Ishikawa (cell line): Measurements from ENCODE around the gene ANK3.

Experiments
- CREB1 ChIP-seq: IDR thresholded peaks from 2 replicates; pipeline ENCODE4 v1.6.1; 2012; ENCODE audit warnings: low read depth
- EGR1 ChIP-seq: IDR thresholded peaks from 2 replicates; pipeline ENCODE4 v1.6.1; 2012
- TAF1 ChIP-seq: IDR thresholded peaks from 2 replicates; pipeline ENCODE4 v1.6.1; 2012; ENCODE audit warnings: low read depth, mild to moderate bottlenecking
- YY1 ChIP-seq: IDR thresholded peaks from 2 replicates; pipeline ENCODE4 v1.6.1; 2012; ENCODE audit warnings: low read depth
- ZBTB7A ChIP-seq: IDR thresholded peaks from 2 replicates; pipeline ENCODE4 v1.6.1; 2012; ENCODE audit warnings: low read depth
- TF ChIP-seq, protein P1 (sequence below): IDR thresholded peaks from 2 replicates; pipeline ENCODE4 v1.6.1; 2012; ENCODE audit warnings: low read depth, mild to moderate bottlenecking
- TF ChIP-seq, protein P2 (sequence below): IDR thresholded peaks from 2 replicates; pipeline ENCODE4 v1.6.1; 2012

DNA sequence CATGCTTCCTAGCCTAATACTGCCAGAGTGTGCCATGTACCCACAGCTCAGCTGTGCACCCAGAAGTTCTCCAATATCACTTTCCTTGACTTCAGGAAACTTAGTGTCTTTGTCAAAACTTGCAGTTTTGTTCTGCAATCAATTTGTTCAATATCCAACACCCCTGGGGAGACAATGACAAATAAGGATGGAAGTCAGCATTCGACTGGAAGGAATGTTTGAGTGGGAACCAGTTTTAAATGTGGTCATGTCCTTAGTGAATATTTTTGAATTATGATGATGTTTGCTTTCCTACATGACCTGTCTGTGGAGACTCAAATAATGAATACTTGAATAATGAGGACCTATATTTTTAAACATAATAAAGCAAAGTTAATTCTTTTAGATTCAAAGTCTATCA lies 112.0 kb downstream of the ANK3 start:
- TF ChIP-seq TAF1 (no peak), YY1 (no peak), ZBTB7A (no peak), EGR1 (no peak), CREB1 (no peak)
- TF ChIP-seq, protein P1, sequence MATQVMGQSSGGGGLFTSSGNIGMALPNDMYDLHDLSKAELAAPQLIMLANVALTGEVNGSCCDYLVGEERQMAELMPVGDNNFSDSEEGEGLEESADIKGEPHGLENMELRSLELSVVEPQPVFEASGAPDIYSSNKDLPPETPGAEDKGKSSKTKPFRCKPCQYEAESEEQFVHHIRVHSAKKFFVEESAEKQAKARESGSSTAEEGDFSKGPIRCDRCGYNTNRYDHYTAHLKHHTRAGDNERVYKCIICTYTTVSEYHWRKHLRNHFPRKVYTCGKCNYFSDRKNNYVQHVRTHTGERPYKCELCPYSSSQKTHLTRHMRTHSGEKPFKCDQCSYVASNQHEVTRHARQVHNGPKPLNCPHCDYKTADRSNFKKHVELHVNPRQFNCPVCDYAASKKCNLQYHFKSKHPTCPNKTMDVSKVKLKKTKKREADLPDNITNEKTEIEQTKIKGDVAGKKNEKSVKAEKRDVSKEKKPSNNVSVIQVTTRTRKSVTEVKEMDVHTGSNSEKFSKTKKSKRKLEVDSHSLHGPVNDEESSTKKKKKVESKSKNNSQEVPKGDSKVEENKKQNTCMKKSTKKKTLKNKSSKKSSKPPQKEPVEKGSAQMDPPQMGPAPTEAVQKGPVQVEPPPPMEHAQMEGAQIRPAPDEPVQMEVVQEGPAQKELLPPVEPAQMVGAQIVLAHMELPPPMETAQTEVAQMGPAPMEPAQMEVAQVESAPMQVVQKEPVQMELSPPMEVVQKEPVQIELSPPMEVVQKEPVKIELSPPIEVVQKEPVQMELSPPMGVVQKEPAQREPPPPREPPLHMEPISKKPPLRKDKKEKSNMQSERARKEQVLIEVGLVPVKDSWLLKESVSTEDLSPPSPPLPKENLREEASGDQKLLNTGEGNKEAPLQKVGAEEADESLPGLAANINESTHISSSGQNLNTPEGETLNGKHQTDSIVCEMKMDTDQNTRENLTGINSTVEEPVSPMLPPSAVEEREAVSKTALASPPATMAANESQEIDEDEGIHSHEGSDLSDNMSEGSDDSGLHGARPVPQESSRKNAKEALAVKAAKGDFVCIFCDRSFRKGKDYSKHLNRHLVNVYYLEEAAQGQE = no peak
- TF ChIP-seq, protein P2, sequence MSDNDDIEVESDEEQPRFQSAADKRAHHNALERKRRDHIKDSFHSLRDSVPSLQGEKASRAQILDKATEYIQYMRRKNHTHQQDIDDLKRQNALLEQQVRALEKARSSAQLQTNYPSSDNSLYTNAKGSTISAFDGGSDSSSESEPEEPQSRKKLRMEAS = no peak
